HFFc6 (cell line): ENCODE data around the gene RUFY2. TPM values are rescaled to one million over a fixed set of nuclear protein-coding genes. Genes with fewer than 3 reads are reported as not detected.

Experiments used
- DNase-seq: peaks from one replicate; pipeline ENCODE4 v3.0.0-alpha.2; 2018
- H3K27ac Mint-ChIP-seq: 2 replicates; pipeline ENCODE4 v1.8.0; 2020; ENCODE audit warnings: mild to moderate bottlenecking, mixed read lengths
- H3K27me3 Mint-ChIP-seq: 2 replicates; pipeline ENCODE4 v1.8.0; 2021; ENCODE audit warnings: mild to moderate bottlenecking, moderate library complexity, mixed read lengths; ENCODE audit not compliant: insufficient read depth
- H3K36me3 Mint-ChIP-seq: 2 replicates; pipeline ENCODE4 v1.8.0; 2021; ENCODE audit warnings: low read depth, mixed read lengths
- H3K4me1 Mint-ChIP-seq: 2 replicates; pipeline ENCODE4 v1.8.0; 2020; ENCODE audit warnings: low read depth, mixed read lengths
- H3K4me3 Mint-ChIP-seq: 2 replicates; pipeline ENCODE4 v1.8.0; 2020; ENCODE audit warnings: mild to moderate bottlenecking, moderate library complexity, mixed read lengths
- H3K9me3 Mint-ChIP-seq: 2 replicates; pipeline ENCODE4 v1.8.0; 2020; ENCODE audit warnings: mild to moderate bottlenecking, mixed read lengths
- total RNA-seq, 6 experiments: library from RNA; stranded (reverse); fragmentation: NEBNext Ultra II Directional; extraction: Animal tissue kit (Norgen Biotek cat#: 25700); gene quantifications; 2 replicates in 1 of 6; 3 replicates in 5 of 6; pipeline ENCODE4 v1.2.3, GENCODE V29; 2021
- TF ChIP-seq, protein P1 (sequence below): fragments of 200-600 bp; sonication (generic); IDR thresholded peaks from 2 replicates; pipeline ENCODE4 v1.5.0; 2021; ENCODE audit warnings: antibody characterized with exemption, mild to moderate bottlenecking

Gene RUFY2
- total RNA-seq, 6 experiments from 2014 or later, result 15.1 to 19.7 (median 16.7) TPM

DNA sequence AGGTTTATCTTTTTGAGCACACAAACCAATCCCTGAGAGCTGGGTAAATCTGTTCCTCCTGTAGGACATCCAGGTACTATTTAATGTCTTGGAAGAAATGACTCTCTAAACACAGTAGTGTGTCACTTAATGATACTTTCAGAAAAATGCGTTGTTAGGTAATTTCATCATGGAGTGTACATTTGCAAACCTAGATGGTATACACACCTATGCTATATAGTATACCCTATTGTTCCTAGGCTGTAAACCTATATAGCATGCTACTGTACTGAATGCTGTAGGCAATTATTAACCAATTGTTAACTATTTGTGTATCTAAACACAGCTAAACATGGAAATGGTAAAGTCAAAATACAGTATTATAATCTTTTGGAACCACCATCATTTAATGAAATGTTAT is 10.1 kb downstream of the RUFY2 start:
- H3K4me3 Mint-ChIP-seq, result no peak overlapping the region
- TF ChIP-seq, protein P1, sequence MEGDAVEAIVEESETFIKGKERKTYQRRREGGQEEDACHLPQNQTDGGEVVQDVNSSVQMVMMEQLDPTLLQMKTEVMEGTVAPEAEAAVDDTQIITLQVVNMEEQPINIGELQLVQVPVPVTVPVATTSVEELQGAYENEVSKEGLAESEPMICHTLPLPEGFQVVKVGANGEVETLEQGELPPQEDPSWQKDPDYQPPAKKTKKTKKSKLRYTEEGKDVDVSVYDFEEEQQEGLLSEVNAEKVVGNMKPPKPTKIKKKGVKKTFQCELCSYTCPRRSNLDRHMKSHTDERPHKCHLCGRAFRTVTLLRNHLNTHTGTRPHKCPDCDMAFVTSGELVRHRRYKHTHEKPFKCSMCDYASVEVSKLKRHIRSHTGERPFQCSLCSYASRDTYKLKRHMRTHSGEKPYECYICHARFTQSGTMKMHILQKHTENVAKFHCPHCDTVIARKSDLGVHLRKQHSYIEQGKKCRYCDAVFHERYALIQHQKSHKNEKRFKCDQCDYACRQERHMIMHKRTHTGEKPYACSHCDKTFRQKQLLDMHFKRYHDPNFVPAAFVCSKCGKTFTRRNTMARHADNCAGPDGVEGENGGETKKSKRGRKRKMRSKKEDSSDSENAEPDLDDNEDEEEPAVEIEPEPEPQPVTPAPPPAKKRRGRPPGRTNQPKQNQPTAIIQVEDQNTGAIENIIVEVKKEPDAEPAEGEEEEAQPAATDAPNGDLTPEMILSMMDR, result no peak
- no peaks in the 10 kb centered on the region for H3K27me3 Mint-ChIP-seq
- DNase-seq, result no peak
- no peak overlapping the region for H3K27ac Mint-ChIP-seq
- H3K9me3 Mint-ChIP-seq, result no peaks in the 10 kb centered on the region
- H3K36me3 Mint-ChIP-seq, result peaks cover 11% of the 10 kb centered on the region; the same call in 1 of the 2 replicates
- H3K4me1 Mint-ChIP-seq, result no peaks in the 10 kb centered on the region

GRCh38 chr10:68385740-68386139 is 21.3 kb downstream of the RUFY2 start:
- TF ChIP-seq, protein P1, result no peak
- Mint-ChIP-seq H3K36me3 (no peaks in the 10 kb centered on the region), H3K27me3 (no peaks in the 10 kb centered on the region), H3K4me3 (no peak overlapping the region), H3K4me1 (no peaks in the 10 kb centered on the region), H3K9me3 (no peaks in the 10 kb centered on the region), H3K27ac (no peak overlapping the region)
- no peak for DNase-seq

DNA sequence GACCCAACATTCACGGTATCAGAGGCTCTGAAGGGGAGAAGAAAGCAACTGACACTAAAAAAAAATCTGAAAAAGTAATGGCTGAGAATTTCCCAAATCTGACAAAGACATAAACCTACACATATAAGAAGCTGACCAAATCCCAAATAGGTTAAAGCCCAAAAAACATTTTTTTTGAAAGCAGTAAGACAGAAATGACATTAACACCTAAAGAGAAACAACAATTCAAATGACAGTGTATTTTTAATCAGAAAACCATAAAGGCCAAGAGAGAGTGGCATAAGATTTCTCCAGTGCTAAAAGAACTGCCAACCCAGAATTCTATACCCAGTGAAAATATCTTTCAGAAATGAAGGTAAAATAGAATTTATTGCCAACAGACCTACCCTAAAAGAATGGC is 35.5 kb downstream of the RUFY2 start:
- DNase-seq, result no peak
- H3K27ac Mint-ChIP-seq, result no peak overlapping the region
- peaks cover 1% of the 10 kb centered on the region; the same call in 1 of the 2 replicates for H3K27me3 Mint-ChIP-seq
- peaks cover 46% of the 10 kb centered on the region for H3K36me3 Mint-ChIP-seq
- TF ChIP-seq, protein P1, result no peak
- H3K4me3 Mint-ChIP-seq, result no peak overlapping the region
- peaks cover 9% of the 10 kb centered on the region for H3K9me3 Mint-ChIP-seq
- H3K4me1 Mint-ChIP-seq, result peaks cover 5% of the 10 kb centered on the region

DNA sequence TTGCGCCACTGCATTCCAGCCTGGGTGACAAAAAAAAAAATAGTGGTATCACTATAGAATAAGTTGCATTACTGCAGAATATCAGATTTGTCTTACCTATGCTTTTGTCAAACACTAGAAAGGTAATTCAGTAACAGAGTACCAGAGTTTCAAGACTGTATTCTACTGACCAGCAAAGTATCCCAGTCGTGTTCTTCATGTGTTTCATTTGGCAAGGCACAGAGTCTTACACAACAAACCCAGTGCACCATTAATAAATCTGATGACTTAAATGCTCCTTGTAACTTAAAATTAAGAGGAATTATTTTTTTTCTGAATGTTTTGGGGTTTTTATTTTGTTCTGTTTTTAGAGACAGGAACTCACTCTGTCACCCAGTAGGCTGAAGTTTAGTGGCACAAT is 40.0 kb downstream of the RUFY2 start:
- H3K4me3 Mint-ChIP-seq, result no peak overlapping the region
- H3K27me3 Mint-ChIP-seq, result peaks cover 1% of the 10 kb centered on the region; the same call in 1 of the 2 replicates
- TF ChIP-seq, protein P1, result no peak
- no peak for DNase-seq
- peaks cover 4% of the 10 kb centered on the region; the same call in 1 of the 2 replicates for H3K9me3 Mint-ChIP-seq
- H3K36me3 Mint-ChIP-seq, result peaks cover 27% of the 10 kb centered on the region
- H3K27ac Mint-ChIP-seq, result no peak overlapping the region
- no peaks in the 10 kb centered on the region for H3K4me1 Mint-ChIP-seq

DNA sequence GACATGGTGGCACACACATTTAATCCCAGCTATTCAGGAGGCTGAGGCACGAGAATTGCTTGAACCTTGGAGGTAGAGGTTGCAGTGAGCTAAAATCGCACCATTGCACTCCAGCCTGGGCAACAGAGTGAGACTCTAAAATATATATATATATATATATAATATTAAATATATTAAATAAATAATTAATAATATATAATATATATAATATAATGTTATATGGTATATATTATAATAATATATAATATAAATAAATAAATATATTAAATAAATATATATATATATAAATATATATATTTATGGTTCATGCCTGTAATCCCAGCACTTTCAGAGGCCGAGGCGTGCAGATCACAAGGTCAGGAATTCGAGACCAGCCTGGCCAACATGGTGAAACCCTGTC is 40.5 kb downstream of the RUFY2 start:
- Mint-ChIP-seq H3K36me3 (peaks cover 22% of the 10 kb centered on the region), H3K27ac (no peak overlapping the region), H3K4me1 (no peaks in the 10 kb centered on the region), H3K27me3 (peaks cover 1% of the 10 kb centered on the region; the same call in 1 of the 2 replicates), H3K9me3 (peaks cover 4% of the 10 kb centered on the region; the same call in 1 of the 2 replicates), H3K4me3 (no peak overlapping the region)
- TF ChIP-seq, protein P1, result no peak
- no peak for DNase-seq

- H3K36me3 Mint-ChIP-seq, result peaks cover 16% of the 10 kb centered on the region
- peaks cover 3% of the 10 kb centered on the region; the same call in 1 of the 2 replicates for H3K9me3 Mint-ChIP-seq
- TF ChIP-seq, protein P1, result no peak
Measured at GRCh38 chr10:68365611-68366010, 41.5 kb downstream of the RUFY2 start.

More at GRCh38 chr10:68365611-68366010, 41.5 kb downstream of the RUFY2 start:
- no peak overlapping the region for H3K4me3 Mint-ChIP-seq
- H3K4me1 Mint-ChIP-seq, result no peaks in the 10 kb centered on the region
- DNase-seq, result no peak
- peaks cover 1% of the 10 kb centered on the region; the same call in 1 of the 2 replicates for H3K27me3 Mint-ChIP-seq
- no peak overlapping the region for H3K27ac Mint-ChIP-seq
